BLaER1 treated with 17β-estradiol and CSF1 and Interleukin-3, amounts not matched to agents 10 nM and 100 nM (cell line): ENCODE measurements around the gene DLG1.

Source experiments
- H3K27ac ChIP-seq, 11 experiments: shearing (Covaris generic); formaldehyde crosslinking; 2 replicates each; pipeline ENCODE4 v1.8.1; 2022
- H3K27me3 ChIP-seq, 11 experiments: shearing (Covaris generic); formaldehyde crosslinking; 2 replicates each; pipeline ENCODE4 v1.8.1; 2022
- H3K36me3 ChIP-seq, 11 experiments: shearing (Covaris generic); formaldehyde crosslinking; 2 replicates each; pipeline ENCODE4 v1.8.1; 2022
- H3K4me1 ChIP-seq, 10 experiments: shearing (Covaris generic); formaldehyde crosslinking; 2 replicates each; pipeline ENCODE4 v1.8.1; 2022
- H3K4me2 ChIP-seq, 11 experiments: shearing (Covaris generic); formaldehyde crosslinking; 2 replicates each; pipeline ENCODE4 v1.8.1; 2022
- H3K4me3 ChIP-seq, 10 experiments: shearing (Covaris generic); formaldehyde crosslinking; 2 replicates each; pipeline ENCODE4 v1.8.1; 2022
- H3K9ac ChIP-seq, 11 experiments: shearing (Covaris generic); formaldehyde crosslinking; 2 replicates each; pipeline ENCODE4 v1.8.1; 2022
- H3K9me3 ChIP-seq, 11 experiments: shearing (Covaris generic); formaldehyde crosslinking; replicated peaks in 1 of 11; 2 replicates each; pipeline ENCODE4 v1.8.1; 2022
- H4K20me1 ChIP-seq, 11 experiments: shearing (Covaris generic); formaldehyde crosslinking; 2 replicates each; pipeline ENCODE4 v1.8.1; 2022
- Cebpa-rat ChIP-seq, 11 experiments: shearing (Covaris generic); IDR thresholded peaks; 2 replicates each; pipeline ENCODE4 v1.8.1; 2022

The DLG1 gene

GRCh38 chr3:197122394-197122793 lies 176.0 kb downstream of the DLG1 start:
- Histone ChIP-seq H3K4me3 (no peak overlapping the region), H3K9ac (no peak overlapping the region), H3K4me2 (no peak overlapping the region), H3K4me1 (peaks cover 0 to 7% (median 0%) of the 10 kb centered on the region in 10 experiments; a peak in 1 of 20 replicates), H3K9me3 (no peaks in the 10 kb centered on the region), H3K36me3 (peaks cover 32 to 65% (median 44%) of the 10 kb centered on the region in 11 experiments), H3K27me3 (no peaks in the 10 kb centered on the region), H3K27ac (no peak overlapping the region), H4K20me1 (no peaks in the 10 kb centered on the region)
- TF ChIP-seq Cebpa-rat (IDR thresholded peaks at IDR 0.05), result no peak

- Histone ChIP-seq H3K27ac (no peak overlapping the region), H3K27me3 (no peaks in the 10 kb centered on the region), H3K9me3 (no peaks in the 10 kb centered on the region), H3K4me1 (no peaks in the 10 kb centered on the region), H3K9ac (no peak overlapping the region), H3K4me2 (no peak overlapping the region), H3K4me3 (no peak overlapping the region), H4K20me1 (no peaks in the 10 kb centered on the region), H3K36me3 (peaks cover 20 to 82% (median 58%) of the 10 kb centered on the region in 11 experiments; a peak in 21 of 22 replicates)
- TF ChIP-seq Cebpa-rat (IDR thresholded peaks at IDR 0.05), result no peak
Observed at GRCh38 chr3:197117114-197117513, 181.3 kb downstream of the DLG1 start.

- H4K20me1 ChIP-seq, result no peaks in the 10 kb centered on the region; a peak in 1 of 22 replicates
- no peak overlapping the region for H3K4me2 ChIP-seq
- H3K4me3 ChIP-seq, result no peak overlapping the region
- no peak overlapping the region for H3K9ac ChIP-seq
- H3K4me1 ChIP-seq, result no peaks in the 10 kb centered on the region
- H3K27me3 ChIP-seq, result no peaks in the 10 kb centered on the region
- no peak overlapping the region for H3K27ac ChIP-seq
- H3K9me3 ChIP-seq, result peaks cover 0 to 17% (median 7%) of the 10 kb centered on the region in 11 experiments; a peak in 8 of 22 replicates
- H3K36me3 ChIP-seq, result peaks cover 45 to 88% (median 75%) of the 10 kb centered on the region in 11 experiments
- no peak for TF ChIP-seq Cebpa-rat (IDR thresholded peaks at IDR 0.05)
Observed at GRCh38 chr3:197114007-197114406, 184.4 kb downstream of the DLG1 start.

- Histone ChIP-seq H3K9me3 (peaks cover 0 to 17% (median 7%) of the 10 kb centered on the region in 11 experiments; a peak in 8 of 22 replicates), H3K4me3 (no peak overlapping the region), H3K36me3 (peaks cover 46 to 100% (median 85%) of the 10 kb centered on the region in 11 experiments), H3K4me2 (no peak overlapping the region), H3K27me3 (no peaks in the 10 kb centered on the region), H4K20me1 (no peaks in the 10 kb centered on the region; a peak in 1 of 22 replicates), H3K9ac (no peak overlapping the region), H3K4me1 (no peaks in the 10 kb centered on the region), H3K27ac (no peak overlapping the region)
- TF ChIP-seq Cebpa-rat (IDR thresholded peaks at IDR 0.05), result no peak
Observed at GRCh38 chr3:197111685-197112084, 186.7 kb downstream of the DLG1 start.

- Histone ChIP-seq H3K9me3 (peaks cover 0 to 31% (median 16%) of the 10 kb centered on the region in 11 experiments; a peak in 16 of 22 replicates), H3K36me3 (peaks cover 63 to 100% (median 83%) of the 10 kb centered on the region in 11 experiments), H4K20me1 (no peaks in the 10 kb centered on the region; a peak in 1 of 22 replicates), H3K27ac (no peak overlapping the region), H3K4me3 (no peak overlapping the region), H3K9ac (no peak overlapping the region), H3K27me3 (no peaks in the 10 kb centered on the region), H3K4me2 (no peak overlapping the region), H3K4me1 (no peaks in the 10 kb centered on the region)
- no peak for TF ChIP-seq Cebpa-rat (IDR thresholded peaks at IDR 0.05)
Observed at GRCh38 chr3:197105786-197106185, 192.6 kb downstream of the DLG1 start.

GRCh38 chr3:197104738-197105137 lies 193.7 kb downstream of the DLG1 start:
- no peak overlapping the region for H3K9ac ChIP-seq
- H3K27me3 ChIP-seq, result no peaks in the 10 kb centered on the region
- H3K27ac ChIP-seq, result no peak overlapping the region

DNA sequence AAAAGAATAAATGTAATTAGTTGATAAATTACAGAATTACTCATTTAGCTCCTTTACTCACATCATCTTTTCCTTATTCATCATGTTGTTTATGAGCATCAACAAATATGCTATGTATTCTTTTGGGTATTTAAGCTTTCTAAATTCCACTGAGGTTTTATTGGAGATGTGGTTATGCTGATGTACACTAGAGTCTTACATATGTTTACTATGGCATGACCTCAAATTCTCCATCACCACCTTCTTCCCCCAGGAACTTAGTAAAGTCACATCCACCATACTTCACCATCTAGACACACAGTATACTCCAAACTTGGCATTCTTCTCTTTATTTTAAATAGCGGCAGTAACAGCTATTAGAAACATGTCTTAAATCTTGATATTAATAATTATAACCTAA lies 194.6 kb downstream of the DLG1 start:
- Histone ChIP-seq H4K20me1 (no peaks in the 10 kb centered on the region), H3K9me3 (peaks cover 0 to 22% (median 16%) of the 10 kb centered on the region in 11 experiments; a peak in 13 of 22 replicates)
- no peak for TF ChIP-seq Cebpa-rat (IDR thresholded peaks at IDR 0.05)

More at GRCh38 chr3:197104738-197105137, 193.7 kb downstream of the DLG1 start:
- Histone ChIP-seq H3K4me1 (no peaks in the 10 kb centered on the region), H3K9me3 (peaks cover 0 to 22% (median 16%) of the 10 kb centered on the region in 11 experiments; a peak in 13 of 22 replicates), H3K4me3 (no peak overlapping the region), H3K4me2 (no peak overlapping the region), H4K20me1 (no peaks in the 10 kb centered on the region), H3K36me3 (peaks cover 62 to 100% (median 83%) of the 10 kb centered on the region in 11 experiments)
- TF ChIP-seq Cebpa-rat (IDR thresholded peaks at IDR 0.05), result peak in 4 of 11 experiments; percentile 26 to 75 (median 52); a peak in 4 of 22 replicates

DNA sequence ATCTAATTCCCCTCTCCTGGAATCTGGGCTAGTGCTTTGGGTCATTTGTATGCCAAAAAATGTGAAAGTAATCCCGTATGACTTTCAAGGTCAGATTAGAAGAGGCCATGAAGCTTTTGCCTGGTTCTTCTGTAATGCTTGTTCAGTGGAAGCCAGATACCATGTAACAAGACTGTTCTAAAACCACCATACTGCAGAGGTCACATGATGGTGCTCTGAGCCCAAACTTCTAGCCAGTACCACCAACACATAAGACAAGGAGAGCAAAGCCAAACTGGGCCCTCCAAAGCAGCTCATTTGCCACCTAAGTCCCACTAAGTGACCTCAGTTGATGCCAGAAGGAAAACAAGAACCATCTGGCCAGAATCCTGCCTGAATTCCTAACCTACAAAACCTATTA lies 204.5 kb downstream of the DLG1 start:
- no peak overlapping the region for H3K9ac ChIP-seq
- H4K20me1 ChIP-seq, result no peaks in the 10 kb centered on the region
- H3K36me3 ChIP-seq, result peaks cover 11 to 71% (median 30%) of the 10 kb centered on the region in 11 experiments
- H3K9me3 ChIP-seq, result no peaks in the 10 kb centered on the region; a peak in 1 of 22 replicates
- no peaks in the 10 kb centered on the region for H3K27me3 ChIP-seq
- H3K4me1 ChIP-seq, result peaks cover 0 to 6% (median under 1%) of the 10 kb centered on the region in 10 experiments; a peak in 7 of 20 replicates
- no peak overlapping the region for H3K27ac ChIP-seq
- TF ChIP-seq Cebpa-rat (IDR thresholded peaks at IDR 0.05), result no peak
- no peak overlapping the region for H3K4me2 ChIP-seq
- no peak overlapping the region for H3K4me3 ChIP-seq

More for the DNA sequence above, 194.6 kb downstream of the DLG1 start:
- Histone ChIP-seq H3K9ac (no peak overlapping the region), H3K4me1 (no peaks in the 10 kb centered on the region), H3K4me3 (no peak overlapping the region), H3K27ac (no peak overlapping the region), H3K4me2 (no peak overlapping the region), H3K36me3 (peaks cover 57 to 100% (median 83%) of the 10 kb centered on the region in 11 experiments), H3K27me3 (no peaks in the 10 kb centered on the region)

DNA sequence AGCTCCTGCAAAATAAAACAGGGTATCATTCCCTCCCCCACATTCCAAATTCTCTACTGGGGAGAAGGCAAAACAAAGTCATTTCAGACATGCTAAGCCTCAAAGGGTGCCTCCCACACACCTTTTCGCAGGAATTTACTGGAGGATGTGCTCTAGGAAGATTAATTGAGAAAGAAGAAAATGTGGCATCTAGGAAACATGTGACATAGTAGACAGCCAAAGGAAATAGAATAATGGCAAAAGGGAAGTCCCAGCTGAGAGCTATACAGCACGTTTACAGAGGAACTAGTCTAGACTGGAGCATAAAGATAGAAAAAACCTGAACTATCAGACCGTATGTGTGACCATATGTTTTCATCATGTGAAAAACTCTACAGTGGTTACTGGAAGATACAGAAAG lies 210.0 kb downstream of the DLG1 start:
- Histone ChIP-seq H3K27ac (peak overlapping the region in 1 of 11 experiments; percentile 23; a peak in 1 of 22 replicates), H3K4me2 (peak overlapping the region in 3 of 11 experiments; percentile 6 to 67 (median 43); a peak in 5 of 22 replicates), H3K4me1 (peaks cover 0 to 30% (median 6%) of the 10 kb centered on the region in 10 experiments; a peak in 7 of 20 replicates), H3K36me3 (peaks cover 15 to 69% (median 34%) of the 10 kb centered on the region in 11 experiments; a peak in 20 of 22 replicates), H3K27me3 (no peaks in the 10 kb centered on the region), H3K9ac (no peak overlapping the region), H3K9me3 (no peaks in the 10 kb centered on the region), H3K4me3 (no peak overlapping the region), H4K20me1 (no peaks in the 10 kb centered on the region)
- TF ChIP-seq Cebpa-rat (IDR thresholded peaks at IDR 0.05), result no peak

- no peak overlapping the region for H3K9ac ChIP-seq
- H4K20me1 ChIP-seq, result no peaks in the 10 kb centered on the region
- no peak overlapping the region for H3K4me3 ChIP-seq
- H3K4me1 ChIP-seq, result peaks cover 0 to 39% (median 6%) of the 10 kb centered on the region in 10 experiments; a peak in 7 of 20 replicates
- no peak overlapping the region for H3K4me2 ChIP-seq
- no peaks in the 10 kb centered on the region for H3K9me3 ChIP-seq
- H3K27ac ChIP-seq, result no peak overlapping the region
- H3K27me3 ChIP-seq, result no peaks in the 10 kb centered on the region
- TF ChIP-seq Cebpa-rat (IDR thresholded peaks at IDR 0.05), result no peak
- peaks cover 22 to 87% (median 35%) of the 10 kb centered on the region in 11 experiments; a peak in 21 of 22 replicates for H3K36me3 ChIP-seq
Observed at GRCh38 chr3:197085137-197085536, 213.3 kb downstream of the DLG1 start.
